Measurements from ENCODE around the gene ROBO1.

DNA sequence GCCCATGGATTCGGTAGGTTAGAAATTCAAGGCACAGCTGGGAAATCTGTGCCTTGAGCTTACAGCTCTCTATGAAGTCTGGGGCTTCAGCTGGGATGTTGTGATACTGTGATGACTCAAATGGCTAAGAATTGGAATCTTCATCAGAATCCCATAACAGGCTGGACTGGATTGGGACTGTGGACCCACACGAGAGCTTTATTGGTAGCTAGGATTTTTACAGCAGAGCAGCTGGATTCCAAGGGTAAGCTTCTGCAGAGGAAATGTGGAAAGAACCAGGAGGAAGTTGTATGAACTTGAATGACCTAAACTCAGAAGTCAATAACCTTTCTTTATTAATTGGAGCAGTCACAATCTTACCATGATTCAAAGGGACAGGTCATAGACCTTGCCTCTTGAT lies 1187.1 kb downstream of the ROBO1 start:
- TF ChIP-seq, protein P1, sequence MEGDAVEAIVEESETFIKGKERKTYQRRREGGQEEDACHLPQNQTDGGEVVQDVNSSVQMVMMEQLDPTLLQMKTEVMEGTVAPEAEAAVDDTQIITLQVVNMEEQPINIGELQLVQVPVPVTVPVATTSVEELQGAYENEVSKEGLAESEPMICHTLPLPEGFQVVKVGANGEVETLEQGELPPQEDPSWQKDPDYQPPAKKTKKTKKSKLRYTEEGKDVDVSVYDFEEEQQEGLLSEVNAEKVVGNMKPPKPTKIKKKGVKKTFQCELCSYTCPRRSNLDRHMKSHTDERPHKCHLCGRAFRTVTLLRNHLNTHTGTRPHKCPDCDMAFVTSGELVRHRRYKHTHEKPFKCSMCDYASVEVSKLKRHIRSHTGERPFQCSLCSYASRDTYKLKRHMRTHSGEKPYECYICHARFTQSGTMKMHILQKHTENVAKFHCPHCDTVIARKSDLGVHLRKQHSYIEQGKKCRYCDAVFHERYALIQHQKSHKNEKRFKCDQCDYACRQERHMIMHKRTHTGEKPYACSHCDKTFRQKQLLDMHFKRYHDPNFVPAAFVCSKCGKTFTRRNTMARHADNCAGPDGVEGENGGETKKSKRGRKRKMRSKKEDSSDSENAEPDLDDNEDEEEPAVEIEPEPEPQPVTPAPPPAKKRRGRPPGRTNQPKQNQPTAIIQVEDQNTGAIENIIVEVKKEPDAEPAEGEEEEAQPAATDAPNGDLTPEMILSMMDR (IDR thresholded peaks at IDR 0.05) = no peak
- TF ChIP-seq ZFX (IDR thresholded peaks at IDR 0.05; ENCODE audit: borderline replicate concordance) = no peak
